Motor neuron (in vitro differentiated cells): ENCODE results near the gene LARP1. TPM values are rescaled to one million over a fixed set of nuclear protein-coding genes. Genes with fewer than 3 reads are reported as not detected.
A peak's percentile ranks its signal among the peaks of the same experiment; 100 is the strongest.

Experiments used
- ATAC-seq, 8 experiments: fragments of 200-7000 bp; cut with Tn5 transposase; replicated peaks in 6 of 8; 2 replicates each; pipeline ENCODE4 v1.8.0; 2021; ENCODE audit warnings: mild to moderate bottlenecking in 8 of 8, moderate library complexity in 8 of 8
- H3K27ac ChIP-seq, 2 donors: fragments of 250-450 bp; sonication (Bioruptor Pico); 2 replicates each; pipeline ENCODE4 v1.9.0; 2021; ENCODE audit warnings: antibody characterized with exemption in 2 of 2, mild to moderate bottlenecking in 2 of 2, moderate library complexity in 1 of 2
- H3K4me1 ChIP-seq, 2 donors: fragments of 250-450 bp; sonication (Bioruptor Pico); replicated peaks in 1 of 2; 2 replicates each; pipeline ENCODE4 v1.6.1; 2021; ENCODE audit warnings: antibody characterized with exemption in 2 of 2, mild to moderate bottlenecking in 2 of 2, moderate library complexity in 1 of 2
- H3K4me3 ChIP-seq, 5 donors: fragments of 250-450 bp; sonication (Bioruptor Pico); 2 replicates each; pipeline ENCODE4 v1.9.0; 2021; ENCODE audit warnings: antibody characterized with exemption in 5 of 5, mild to moderate bottlenecking in 5 of 5, moderate library complexity in 4 of 5
- WGBS, 10 experiments: fragments of 450-650 bp; shearing (Covaris generic); methylation state at CpG; one replicate each; pipeline ENCODE4 v1.0.0; 2022; 5-methylcytosine and 5-hydroxymethylcytosine counted together
- in situ Hi-C, 9 experiments: fragments of 400-800 bp; cut with MboI; loops; one replicate each; pipeline ENCODE4 v1.15.0; 2021; ENCODE audit warnings: low sequenced_read_pairs in 9 of 9, low pct_unique_long_range_greater_than_20kb in 2 of 9; ENCODE audit not compliant: unreplicated experiment in 9 of 9
- total RNA-seq, 8 experiments: library from RNA; unstranded; fragments of 300-600 nt; gene quantifications; 2 replicates each; pipeline versions ENCODE4 v1.2.3 to v1.2.4, GENCODE V29; 2022

The LARP1 gene
- total RNA-seq, 8 experiments from 2014 or later: 59.1 to 209 (median 82.6) TPM

- no peak for ATAC-seq
- peaks cover 6 to 14% of the 10 kb centered on the region in 2 donors for H3K4me1 ChIP-seq
- no peak overlapping the region for H3K27ac ChIP-seq
- in situ Hi-C loops: no loop called here
- no peak overlapping the region for H3K4me3 ChIP-seq
- WGBS, 10 experiments: 18 to 100% (median 79%) methylated on average over 1 to 6 of the region's 6 CpGs; no CpG with 5 or more reads in 1 of the 10 experiments
Measured at GRCh38 chr5:154849264-154849785, 94.1 kb downstream of the LARP1 start.

GRCh38 chr5:154849791-154850201 is 94.6 kb downstream of the LARP1 start:
- peak; percentile 21 to 49 (median 41) for ATAC-seq
- Histone ChIP-seq H3K4me3 (peak overlapping the region in 3 of 5 donors; percentile 17 to 29 (median 28)), H3K4me1 (peaks cover 6 to 14% of the 10 kb centered on the region in 2 donors), H3K27ac (peak overlapping the region in 1 of 2 donors; percentile 54)
- in situ Hi-C loops: no loop called here
- 6 to 80% (median 52%) methylated on average over 1 to 2 of the region's 2 CpGs; no CpG with 5 or more reads in 4 of the 10 experiments for WGBS, 10 experiments

GRCh38 chr5:154850255-154851062 is 95.3 kb downstream of the LARP1 start, which contains the start of gene FAXDC2:
FAXDC2 (minus strand) TSS chr5:154850603; CDS start chr5:154838178, 12,425 bp downstream.
- 0 to 60% (median 14%) methylated on average over 1 to 9 of the region's 11 CpGs; no CpG with 5 or more reads in 1 of the 10 experiments for WGBS, 10 experiments
- ATAC-seq: peak; percentile 95 to 98 (median 96)
- in situ Hi-C loops: no loop called here

GRCh38 chr5:154851351-154851750 is 96.2 kb downstream of the LARP1 start:
- peaks cover 9 to 14% of the 10 kb centered on the region in 2 donors for H3K4me1 ChIP-seq
- no peak for ATAC-seq
- H3K4me3 ChIP-seq: no peak overlapping the region
- 83 to 100% (median 98%) methylated on average over 1 to 3 of the region's 3 CpGs; no CpG with 5 or more reads in 6 of the 10 experiments for WGBS, 10 experiments
- H3K27ac ChIP-seq: no peak overlapping the region
- in situ Hi-C loops: no loop called here

More at GRCh38 chr5:154850255-154851062, 95.3 kb downstream of the LARP1 start, which contains the start of gene FAXDC2:
- H3K4me1 ChIP-seq: peaks cover 6 to 14% of the 10 kb centered on the region in 2 donors
- peak within 1 kb of the TSS; percentile 6 to 29 (median 27) for H3K4me3 ChIP-seq
- peak within 1 kb of the TSS in 1 of 2 donors; percentile 54 for H3K27ac ChIP-seq

- in situ Hi-C loops: no loop called here
- Histone ChIP-seq H3K4me1 (peaks cover 8 to 15% of the 10 kb centered on the region in 2 donors), H3K27ac (peak overlapping the region; percentile 96 to 98), H3K4me3 (peak overlapping the region; percentile 63 to 94 (median 85))
- WGBS, 10 experiments: 0 to 3% (median 0%) methylated on average over 2 to 8 of the region's 59 CpGs; no CpG with 5 or more reads in 5 of the 10 experiments
- ATAC-seq: peak; percentile 72 to 85 (median 82)
Measured at GRCh38 chr5:154857530-154858296, 102.5 kb downstream of the LARP1 start.

- Histone ChIP-seq H3K4me1 (peaks cover 8 to 15% of the 10 kb centered on the region in 2 donors), H3K27ac (peak within 1 kb of the TSS; percentile 96 to 98), H3K4me3 (peak within 1 kb of the TSS; percentile 63 to 94 (median 85))
- WGBS, 10 experiments: 0% methylated on average over 4 of the region's 65 CpGs; no CpG with 5 or more reads in 8 of the 10 experiments
- ATAC-seq: peak; percentile 63 to 84 (median 82)
- in situ Hi-C loops: no loop called here
Measured at GRCh38 chr5:154858297-154858971, 103.3 kb downstream of the LARP1 start, which contains the start of gene CNOT8. CNOT8 (plus strand) TSS chr5:154858627; CDS start chr5:154863279, 4,652 bp downstream.

GRCh38 chr5:154858972-154859871 is 104.0 kb downstream of the LARP1 start:
- Histone ChIP-seq H3K4me1 (peaks cover 8 to 15% of the 10 kb centered on the region in 2 donors), H3K4me3 (peak overlapping the region; percentile 63 to 94 (median 85)), H3K27ac (peak overlapping the region; percentile 96 to 98)
- in situ Hi-C loops: no loop called here
- ATAC-seq: no peak
- 0 to 8% (median 1%) methylated on average over 1 to 20 of the region's 26 CpGs for WGBS, 10 experiments

- no peak for ATAC-seq
- Histone ChIP-seq H3K4me3 (peak overlapping the region; percentile 63 to 94 (median 85)), H3K4me1 (peaks cover 8 to 15% of the 10 kb centered on the region in 2 donors), H3K27ac (no peak overlapping the region)
- 0 to 67% (median 37%) methylated on average over 1 to 4 of the region's 5 CpGs; no CpG with 5 or more reads in 2 of the 10 experiments for WGBS, 10 experiments
- in situ Hi-C loops: no loop called here
Measured at GRCh38 chr5:154860123-154860522, 104.9 kb downstream of the LARP1 start.

- Histone ChIP-seq H3K4me1 (peaks cover 8 to 15% of the 10 kb centered on the region in 2 donors), H3K4me3 (no peak overlapping the region), H3K27ac (no peak overlapping the region)
- 0 to 100% (median 76%) methylated on average over 1 to 4 of the region's 4 CpGs; no CpG with 5 or more reads in 1 of the 10 experiments for WGBS, 10 experiments
- in situ Hi-C loops: no loop called here
- no peak for ATAC-seq
Measured at GRCh38 chr5:154860765-154861164, 105.6 kb downstream of the LARP1 start.

GRCh38 chr5:154861946-154862345 is 106.8 kb downstream of the LARP1 start:
- no peak for ATAC-seq
- WGBS, 10 experiments: 60 to 100% (median 85%) methylated on average over 1 to 6 of the region's 8 CpGs

GRCh38 chr5:154862766-154863165 is 107.6 kb downstream of the LARP1 start:
- no peak overlapping the region for H3K27ac ChIP-seq
- no peak overlapping the region for H3K4me3 ChIP-seq
- WGBS, 10 experiments: 77 to 100% (median 100%) methylated on average over 1 to 2 of the region's 2 CpGs; no CpG with 5 or more reads in 1 of the 10 experiments
- no peak for ATAC-seq
- in situ Hi-C loops: no loop called here
- peaks cover 0 to 7% of the 10 kb centered on the region in 2 donors for H3K4me1 ChIP-seq

More at GRCh38 chr5:154861946-154862345, 106.8 kb downstream of the LARP1 start:
- Histone ChIP-seq H3K27ac (no peak overlapping the region), H3K4me3 (no peak overlapping the region), H3K4me1 (peaks cover 2 to 7% of the 10 kb centered on the region in 2 donors)
- in situ Hi-C loops: no loop called here
